GF-D8 (cell line): ENCODE data around the gene ARHGDIA.
A peak's percentile ranks its signal among the peaks of the same experiment; 100 is the strongest.
"Not testable (repeated sequence)": the region's sequence is repeated elsewhere in the genome, so short reads cannot be mapped to it uniquely, and the experiment has no call there.

Source experiments
- DNase-seq: peaks from one replicate; lab custom pipeline; 2025; lab: John Stamatoyannopoulos, UW

The ARHGDIA gene

DNA sequence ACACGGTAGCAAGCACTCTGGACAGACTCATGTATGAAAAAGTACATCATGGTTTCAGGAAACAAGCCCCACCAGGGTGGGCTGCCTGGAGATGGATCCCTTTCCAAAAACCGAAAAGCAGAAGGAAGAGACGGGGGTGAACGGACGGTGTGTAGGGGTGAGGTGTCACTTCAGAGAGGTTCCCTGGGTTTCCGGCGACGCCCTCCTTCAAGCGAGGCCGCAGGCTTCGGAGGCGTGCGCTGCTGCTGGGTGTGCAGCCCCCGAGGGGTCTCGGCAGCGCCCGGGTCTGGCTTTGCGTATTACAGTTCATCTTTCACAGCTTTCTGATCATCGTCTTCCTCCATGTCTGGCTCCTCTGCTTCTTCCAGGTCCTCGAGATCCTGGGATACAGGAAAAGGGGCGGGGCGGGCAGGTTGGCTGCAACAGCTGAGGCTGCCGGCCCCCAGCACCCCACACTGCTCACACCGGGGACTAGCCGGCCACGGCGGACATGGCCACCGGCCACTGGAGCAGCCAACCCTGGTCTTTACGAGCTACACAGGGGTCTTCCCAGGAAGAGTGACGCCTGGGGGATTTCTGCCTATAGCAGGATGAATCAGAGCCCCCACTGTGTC is 27.3 kb downstream of the ARHGDIA start:
- DNase-seq, result no peak

DNA sequence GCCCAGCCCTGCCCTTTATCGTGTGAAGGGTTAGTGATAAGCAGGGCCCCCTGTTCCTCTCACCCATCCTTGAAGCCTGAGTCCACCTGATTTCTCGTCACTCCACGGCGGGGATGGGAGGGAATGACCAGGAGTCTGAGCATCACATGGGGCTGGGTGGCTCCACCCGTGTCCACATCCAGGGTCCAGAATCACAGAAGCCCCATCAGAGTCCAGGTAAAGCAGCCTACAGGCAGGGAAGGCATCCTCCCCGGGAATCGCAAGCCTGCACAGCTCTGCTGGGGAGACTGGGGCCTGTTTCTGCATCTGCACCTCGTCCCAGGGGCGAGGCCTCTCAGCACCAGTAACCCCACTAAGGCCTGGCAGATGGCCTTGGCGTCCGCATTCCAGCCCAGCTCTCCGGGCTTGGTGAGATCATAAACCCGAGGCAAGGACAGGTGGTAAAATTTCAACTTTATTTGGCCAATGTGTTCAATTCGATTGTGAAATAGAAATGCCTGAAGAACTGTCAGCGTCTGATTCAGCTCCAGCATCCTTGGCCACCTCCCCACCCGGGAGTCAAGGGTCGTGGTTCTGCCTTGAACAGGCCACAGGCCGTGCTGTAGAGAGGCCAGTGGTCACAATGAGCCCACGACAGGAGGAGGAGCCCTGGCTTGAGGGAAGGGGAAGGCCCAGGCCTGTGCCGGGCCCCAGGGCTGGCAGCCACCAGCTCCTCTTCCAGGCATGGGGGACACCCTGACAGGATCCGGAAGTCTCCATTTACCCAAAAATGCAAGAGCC is 28.2 kb downstream of the ARHGDIA start:
- no peak for DNase-seq

DNA sequence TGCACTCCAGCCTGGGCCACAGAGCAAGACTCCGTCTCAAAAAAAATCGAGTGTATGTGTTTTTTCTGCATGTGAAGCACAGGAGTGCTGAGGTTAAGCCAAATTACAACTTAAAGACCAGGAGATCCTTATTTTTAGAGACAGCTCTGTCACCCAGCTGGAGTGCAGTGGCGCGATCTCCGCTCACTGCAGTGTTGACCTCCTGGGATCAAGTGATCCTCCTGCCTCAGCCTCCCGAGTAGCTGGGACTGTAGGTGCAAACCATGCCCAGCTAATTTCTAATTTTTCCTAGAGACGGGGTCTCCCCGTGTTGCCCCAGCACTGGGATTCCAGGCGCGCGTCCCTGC is 28.8 kb downstream of the ARHGDIA start:
- DNase-seq, result no peak

DNA sequence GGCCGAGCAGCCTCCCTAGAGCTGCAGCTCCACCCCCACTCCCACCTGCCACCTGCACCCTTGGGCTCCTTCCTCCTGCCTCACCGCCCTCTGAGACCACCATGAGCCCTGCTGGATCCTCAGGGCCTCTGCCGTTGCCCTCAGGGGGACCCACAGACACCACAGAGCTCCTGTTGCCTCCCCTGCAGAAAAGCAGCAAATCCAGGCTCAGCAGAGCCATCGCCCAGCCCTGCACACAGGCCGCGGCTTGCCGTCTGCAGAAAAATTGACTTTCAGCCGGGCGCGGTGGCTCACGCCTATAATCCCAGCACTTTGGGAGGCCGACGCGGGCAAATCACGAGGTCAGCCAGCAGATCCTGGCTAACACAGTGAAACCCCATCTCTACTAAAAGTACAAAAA is 29.3 kb downstream of the ARHGDIA start:
- no peak for DNase-seq

DNA sequence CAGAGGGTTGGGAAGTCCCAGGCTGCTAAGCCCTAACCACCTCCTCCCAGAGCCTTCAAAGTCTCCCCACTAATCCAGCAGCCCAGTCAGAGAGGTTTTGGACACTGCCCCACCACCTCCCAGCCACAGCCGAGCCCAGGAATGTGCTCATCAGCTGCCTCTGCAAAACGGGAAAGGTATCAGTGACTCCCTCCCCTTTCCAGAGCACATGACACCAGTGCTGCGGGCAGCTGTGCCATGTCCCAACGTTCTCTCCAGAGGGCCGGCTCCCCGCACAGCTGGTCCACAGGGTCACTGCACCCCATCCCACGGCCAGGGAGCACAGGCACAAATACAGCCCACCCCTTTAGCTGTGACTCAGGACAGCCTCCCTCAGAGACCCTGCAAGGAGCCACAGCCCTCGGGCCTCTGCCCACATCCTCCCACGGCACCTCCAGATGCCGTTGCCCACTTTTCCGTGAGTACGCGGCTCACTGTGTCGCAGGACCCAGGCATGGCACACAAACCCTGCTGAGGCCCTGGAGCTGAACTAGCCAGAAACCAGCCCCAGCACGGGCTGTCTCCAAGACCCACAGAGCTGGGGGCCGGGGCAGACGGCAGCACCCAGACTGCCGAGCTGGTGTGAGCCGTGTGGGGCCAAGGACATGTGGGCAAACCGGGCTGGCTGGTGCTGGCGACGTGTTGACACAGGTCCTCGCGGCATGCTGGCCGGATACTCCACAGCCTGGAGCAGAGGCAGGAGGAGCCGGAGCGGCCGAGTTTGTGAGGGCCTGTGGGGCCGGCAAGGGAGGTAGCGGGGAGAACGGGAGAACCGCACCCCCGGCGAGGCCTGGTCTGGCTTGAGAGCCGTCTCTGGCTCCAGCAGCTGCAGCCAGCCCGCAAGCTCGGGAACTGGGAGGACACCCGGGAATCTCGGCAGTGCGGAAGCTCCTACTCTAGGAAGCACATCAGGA is 30.0 kb downstream of the ARHGDIA start:
- DNase-seq, result peak; percentile 76

DNA sequence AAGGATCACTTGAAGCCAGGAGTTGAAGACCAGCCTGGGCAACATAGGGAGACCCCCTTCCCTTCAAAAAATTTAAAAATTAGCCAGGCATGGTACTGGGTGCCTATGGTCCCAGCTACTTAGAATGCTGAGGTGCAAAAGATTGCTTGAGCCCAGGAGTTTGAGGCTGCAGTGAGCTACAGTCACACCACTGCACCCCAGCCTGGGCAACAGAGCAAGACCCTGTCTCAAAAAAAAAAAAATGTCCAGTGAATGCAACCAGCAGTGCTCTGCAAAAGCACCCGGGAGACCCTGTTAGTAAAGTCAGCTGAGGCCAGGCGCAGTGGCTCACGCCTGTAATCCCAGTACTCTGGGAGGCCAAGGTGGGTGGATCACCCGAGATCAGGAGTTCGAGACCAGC is 31.1 kb downstream of the ARHGDIA start:
- not testable (repeated sequence) for DNase-seq

DNA sequence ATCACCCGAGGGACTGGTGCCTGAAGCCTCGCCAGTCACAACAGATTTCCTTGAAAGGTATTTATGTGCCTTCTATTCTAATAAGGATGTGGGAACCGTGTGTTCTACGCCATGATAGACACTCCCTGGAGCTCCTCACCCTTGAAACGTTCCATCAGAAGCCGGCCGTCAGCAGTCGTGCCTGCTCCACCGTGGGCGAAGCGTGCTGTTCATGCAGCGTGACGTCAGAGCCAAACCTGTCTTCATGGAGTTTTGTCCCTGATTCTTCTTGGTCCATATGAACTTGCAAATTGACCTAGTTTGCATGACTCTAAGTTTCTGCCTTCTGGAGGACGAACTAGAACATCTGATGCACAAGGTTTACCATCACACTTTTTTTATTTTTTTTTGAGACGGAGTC is 31.8 kb downstream of the ARHGDIA start:
- DNase-seq, result no peak

DNA sequence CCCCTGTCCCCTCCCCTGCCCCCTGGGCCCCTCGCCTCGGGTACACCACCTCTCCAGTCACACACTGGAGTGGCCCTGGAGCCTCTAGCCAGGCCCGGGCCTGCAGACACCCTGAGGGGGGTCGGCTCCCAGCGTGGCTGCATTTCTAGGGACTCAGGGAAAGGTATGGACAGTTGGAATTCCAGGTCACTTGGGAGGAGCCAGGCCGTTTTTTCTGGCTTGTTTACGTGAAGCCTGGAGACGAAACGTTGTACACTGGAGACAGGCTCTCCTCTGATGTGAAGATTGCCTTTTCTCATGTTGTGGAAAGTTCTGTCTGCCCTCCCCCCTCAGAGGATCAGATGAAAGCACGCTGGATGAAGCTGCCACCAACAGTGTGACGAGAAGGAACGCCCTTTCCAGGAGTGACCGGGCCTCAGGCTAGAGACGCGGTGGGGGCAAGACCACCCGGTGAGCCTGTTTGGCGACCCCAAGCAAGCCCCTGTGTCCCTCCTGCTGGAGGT is 32.3 kb downstream of the ARHGDIA start:
- DNase-seq, result no peak

DNA sequence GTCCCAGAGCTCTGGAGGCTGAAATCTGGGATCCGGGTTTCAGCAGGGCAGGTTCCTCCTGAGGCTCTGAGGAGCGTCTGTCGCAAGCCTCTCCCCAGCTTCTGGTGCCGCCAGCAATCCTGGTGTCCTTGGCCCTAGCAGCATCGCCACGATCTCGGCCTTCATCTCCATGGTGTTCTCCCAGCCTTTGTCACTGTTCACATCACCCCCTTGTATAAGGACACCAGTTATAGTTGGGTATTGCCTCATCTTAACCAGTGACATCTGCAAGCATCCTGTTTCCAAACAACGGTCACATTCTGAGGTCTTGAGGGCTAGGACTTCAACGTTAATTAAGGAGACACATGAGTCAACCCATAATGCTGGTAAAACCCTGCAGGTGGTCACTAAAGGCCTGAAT is 33.5 kb downstream of the ARHGDIA start:
- peak; percentile 99 for DNase-seq

DNA sequence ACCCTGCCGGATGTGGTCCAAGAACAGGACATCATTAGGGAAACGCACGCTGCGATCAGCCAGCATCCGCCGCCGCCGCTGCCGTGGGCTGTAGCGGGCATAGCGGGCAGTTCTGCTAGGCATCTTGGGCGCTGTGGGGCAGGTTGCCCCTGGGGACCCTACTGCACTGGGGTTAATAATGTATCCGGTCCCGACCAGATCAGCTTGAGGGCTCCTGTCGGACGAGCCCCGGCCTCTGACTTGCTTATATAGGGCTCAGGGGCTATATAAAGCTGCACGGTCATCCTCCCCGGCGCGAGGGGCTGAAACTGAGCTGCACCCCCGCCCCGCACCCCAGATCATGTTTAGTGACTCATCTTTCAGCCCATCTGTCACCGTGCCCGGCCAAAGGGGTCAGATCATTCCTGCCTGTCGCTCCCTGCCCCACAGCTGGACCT is 36.3 kb downstream of the ARHGDIA start, which contains the start of gene PPP1R27:
PPP1R27 (minus strand) TSS at position 220 of the 437 bp plus-strand sequence; CDS start at position 123, 97 bp downstream.
- DNase-seq, result no peak

DNA sequence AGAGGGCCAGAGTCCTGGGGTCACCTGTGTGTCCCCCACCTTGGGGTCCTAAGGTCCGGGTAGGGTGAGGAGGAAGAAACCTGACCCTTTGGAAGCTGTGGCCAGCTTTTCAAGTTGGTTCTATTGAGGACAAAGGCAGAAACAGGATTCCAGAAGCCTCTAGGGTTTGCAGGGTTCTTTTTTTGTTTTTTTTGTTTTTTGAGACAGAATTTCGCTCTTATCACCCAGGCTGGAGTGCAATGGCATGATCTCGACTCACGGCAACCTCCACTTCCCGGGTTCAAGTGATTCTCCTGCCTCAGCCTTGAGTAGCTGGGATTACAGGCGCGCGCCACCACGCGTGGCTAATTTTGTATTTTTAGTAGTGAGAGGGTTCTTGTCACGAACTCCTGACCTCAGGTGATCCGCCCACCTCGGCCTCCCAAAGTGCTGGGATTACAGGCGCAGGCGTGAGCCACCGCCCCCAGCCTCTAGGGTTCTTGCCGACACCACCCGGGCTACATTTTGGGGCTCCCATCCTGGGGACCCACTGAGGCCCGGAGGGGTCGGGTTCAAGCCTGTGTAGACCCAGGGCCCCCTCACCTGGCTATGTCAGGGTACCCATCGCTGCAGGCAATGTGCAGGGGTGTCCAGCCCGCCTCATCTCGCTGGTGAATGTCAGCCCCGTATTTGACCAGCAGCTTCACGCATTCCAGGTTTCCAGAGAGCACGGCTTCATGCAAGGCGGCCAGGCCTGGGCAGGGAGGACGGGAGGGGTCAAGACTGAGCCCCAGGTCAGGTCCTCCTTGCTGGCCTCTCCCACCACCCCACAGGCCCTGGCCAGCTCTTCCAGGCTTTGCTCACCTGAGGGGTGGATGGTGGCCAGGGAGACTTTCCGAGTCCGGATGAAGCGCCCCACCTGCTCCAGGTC is 37.0 kb downstream of the ARHGDIA start:
- no peak for DNase-seq

DNA sequence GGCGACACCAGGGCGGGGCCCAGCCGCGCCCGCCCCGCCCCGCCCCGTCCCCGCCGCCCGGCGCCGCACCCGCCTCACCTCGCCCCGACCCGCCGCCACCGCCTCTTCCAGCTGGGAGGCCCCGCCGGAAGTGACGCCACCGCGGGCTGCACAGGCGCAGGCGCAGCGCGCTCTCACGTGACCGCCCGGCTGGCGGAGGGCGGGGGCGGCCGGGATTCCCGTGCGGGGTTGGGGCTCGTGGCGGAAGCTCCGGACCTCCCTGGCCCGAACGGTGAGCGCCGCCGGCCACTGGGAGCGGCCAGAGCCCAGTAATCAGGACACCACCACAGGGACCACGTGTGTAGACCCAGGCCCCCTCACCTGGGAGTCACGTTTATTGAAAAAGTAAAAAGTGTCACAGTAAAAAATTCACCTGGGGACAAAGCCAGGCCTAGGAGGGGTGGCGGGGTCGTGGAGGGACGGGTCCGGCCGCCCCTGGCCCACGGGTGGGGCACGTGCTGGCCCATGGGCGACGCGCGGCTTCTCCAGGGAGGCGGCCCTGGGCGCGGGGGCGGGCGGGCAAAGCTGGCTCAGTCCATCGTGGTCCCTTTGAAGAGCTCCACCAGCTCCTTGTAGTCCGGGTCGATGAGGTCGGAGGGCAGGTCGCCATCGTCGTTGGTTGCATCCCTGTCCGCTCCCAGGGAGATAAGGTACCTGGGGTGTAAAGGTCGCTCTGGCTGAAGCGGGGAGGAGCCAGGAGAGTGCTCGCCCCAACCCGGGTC is 37.8 kb downstream of the ARHGDIA start, which contains the start of gene MCRIP1:
MCRIP1 (minus strand) TSS at position 132 of the 761 bp plus-strand sequence. CDS start 8,785 bp downstream, outside the sequence.
- DNase-seq, result peak; percentile 73

DNA sequence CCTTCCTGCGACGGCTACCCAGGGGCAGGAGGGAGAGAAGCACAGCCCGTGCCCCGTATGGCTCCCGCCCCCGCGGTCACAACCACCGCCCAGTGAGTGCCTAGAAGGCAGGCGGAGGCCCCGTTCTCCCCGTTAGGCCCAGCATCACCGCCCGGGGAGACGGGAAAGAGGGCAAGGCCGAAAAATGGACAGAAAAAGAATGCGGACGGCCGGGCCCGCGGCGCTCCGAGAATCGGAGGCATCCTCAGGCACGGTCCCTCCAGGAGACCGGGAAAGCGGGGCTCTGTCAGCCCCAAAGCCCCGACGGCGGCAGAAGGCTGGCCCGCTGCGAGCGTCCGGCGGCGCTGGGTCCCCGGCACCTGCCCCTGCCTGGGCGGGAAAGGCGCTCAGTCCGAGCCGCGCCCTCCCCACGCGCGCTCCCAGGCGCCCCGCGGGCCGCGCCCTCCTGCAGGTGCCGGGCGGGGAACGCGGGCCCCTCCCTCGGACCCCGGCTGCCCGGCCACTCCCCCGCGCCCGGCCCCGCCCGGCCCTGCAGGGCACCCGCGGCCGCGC is 38.5 kb downstream of the ARHGDIA start:
- DNase-seq, result no peak

DNA sequence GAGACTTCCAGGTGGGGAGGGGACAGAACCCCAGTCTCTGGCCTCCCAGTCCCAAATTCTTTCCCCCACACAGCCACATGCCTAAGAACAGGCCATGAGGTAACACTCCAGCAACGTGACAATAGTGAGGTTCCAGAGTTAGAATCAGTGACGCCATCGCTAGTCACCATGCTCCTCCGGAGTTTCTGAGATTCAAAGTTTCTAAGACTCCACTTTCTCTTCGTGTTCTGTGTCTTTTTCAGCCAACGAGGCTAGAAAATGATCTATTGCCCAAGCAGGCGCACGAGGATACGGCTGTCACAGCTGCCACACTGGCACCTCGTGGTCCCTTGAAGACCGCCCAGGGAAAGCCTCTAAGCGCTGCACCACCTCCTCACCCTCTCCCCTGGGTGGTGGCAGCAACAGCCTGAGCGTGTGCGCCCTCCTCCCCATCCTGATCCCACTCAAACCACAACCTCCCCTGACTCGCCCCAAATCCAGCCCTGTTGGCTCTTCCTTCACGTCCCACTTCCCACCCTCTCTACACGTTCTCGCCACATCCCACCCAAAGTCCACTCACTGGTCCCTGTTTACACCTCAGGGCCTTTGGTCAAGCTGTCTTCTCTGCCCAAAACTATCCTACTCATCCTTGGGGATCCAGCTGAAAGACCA is 39.1 kb downstream of the ARHGDIA start:
- peak; percentile 67 for DNase-seq

DNA sequence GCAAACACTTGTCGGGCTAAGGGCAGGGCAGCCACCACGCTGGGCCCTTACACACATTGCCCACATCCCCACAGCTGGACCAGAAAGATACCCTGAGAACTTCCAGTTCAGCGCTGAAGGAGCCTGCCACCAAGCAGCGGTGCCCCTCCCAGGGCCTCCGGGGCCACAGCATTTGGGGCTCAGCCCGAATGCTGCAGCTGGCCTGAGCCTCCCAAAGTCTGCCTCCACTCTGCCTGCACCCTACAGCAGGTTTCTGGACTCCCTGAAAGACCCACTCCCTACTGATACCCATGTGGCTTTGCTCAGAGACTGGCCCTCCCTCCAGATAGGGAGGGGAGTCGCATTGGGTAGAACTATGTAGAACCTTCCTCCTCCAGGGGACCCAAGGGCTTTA is 39.6 kb downstream of the ARHGDIA start:
- peak; percentile 51 for DNase-seq

DNA sequence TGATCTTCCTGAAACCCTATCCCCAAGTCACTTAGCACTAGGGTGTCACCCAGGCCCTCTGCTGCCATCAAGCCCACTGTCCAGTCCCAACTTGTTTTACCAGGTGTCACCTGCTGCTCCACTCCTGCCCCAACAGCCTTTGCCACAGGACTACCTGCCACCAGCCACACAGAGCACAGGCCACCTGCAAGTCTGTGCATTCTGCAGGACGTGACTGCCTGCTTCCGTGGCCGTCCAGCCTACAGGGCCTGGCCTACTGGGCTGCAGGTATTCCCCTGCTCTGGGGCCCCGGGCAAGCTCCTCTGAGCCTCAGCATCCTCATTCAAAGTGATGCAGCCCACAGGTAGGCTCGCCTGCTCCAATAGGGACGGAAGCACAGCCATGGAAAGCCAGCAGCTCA is 41.3 kb downstream of the ARHGDIA start:
- DNase-seq, result no peak

DNA sequence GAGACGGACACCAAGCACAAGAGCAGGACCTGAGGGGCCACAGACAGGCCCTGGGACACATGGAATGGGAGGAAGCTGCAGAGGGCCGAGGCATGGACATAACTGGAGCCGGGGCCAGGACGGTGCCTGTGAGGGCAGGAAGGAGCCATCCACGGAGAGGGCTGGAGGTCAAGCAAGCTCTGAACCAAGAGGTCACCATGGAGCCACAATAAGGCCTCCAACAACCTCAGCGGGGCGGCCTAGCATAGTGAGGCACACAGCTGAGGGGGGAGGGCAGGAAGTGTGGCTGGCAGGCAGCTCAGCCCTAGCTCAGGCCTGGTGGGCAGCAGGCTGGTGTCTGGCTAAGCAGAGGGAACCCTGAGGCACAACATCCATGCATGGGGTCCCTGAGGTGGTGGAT is 42.5 kb downstream of the ARHGDIA start:
- DNase-seq, result no peak

DNA sequence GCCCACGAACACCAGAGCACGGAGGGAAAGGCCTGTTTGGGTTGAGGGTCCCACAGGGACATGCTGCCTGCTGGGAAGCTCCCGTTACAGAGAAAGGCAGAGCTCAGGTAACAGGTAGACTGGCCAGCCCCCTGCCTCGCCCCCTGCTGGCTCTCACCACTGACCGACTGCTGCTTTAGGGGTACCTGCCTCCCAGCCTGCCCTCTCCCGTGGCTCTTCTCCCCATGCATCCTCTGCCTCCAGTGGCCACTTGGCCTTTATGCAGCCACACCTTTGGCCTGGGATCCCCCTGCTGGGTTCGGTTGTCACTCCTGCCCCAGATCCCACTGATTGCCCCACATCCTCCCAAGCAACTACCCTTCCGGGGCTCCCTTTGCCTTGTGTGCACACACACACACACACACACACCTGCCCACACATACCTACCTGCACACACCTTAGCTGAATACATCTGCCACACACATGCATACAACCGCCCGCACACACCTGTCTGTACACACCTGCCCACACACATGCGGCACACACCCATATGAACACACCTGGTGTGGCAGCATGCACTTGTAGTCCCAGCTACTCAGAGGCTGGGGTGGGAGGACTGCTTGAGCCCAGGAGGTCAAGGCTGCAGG is 45.2 kb downstream of the ARHGDIA start:
- no peak for DNase-seq

DNA sequence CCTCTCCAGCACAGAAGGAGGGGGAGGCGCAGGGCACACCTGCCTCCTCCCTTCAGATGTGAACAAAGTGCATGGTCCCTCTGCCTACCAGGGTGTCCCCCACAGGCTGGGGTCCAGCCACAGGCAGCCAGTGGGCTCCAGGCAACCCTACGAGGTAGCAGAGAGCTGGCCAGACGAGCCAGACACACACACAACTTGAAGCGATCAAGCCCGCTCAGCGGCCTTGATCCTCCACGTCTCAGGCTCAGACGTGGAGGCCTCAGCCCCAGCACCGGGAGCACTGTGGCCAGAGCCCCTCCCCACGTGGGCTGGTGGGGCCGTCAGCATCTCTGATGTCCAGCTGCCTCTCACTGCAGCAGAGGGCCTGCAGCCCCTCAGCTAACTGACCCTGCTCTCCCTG is 46.5 kb downstream of the ARHGDIA start:
- DNase-seq, result no peak
